ENCODE measurements around the gene GRIFIN. TPM values are rescaled to one million over a fixed set of nuclear protein-coding genes. Genes with fewer than 3 reads are reported as not detected.

GRIFIN gene
- total RNA-seq, 1 donor from 2014 or later: not detected

GRCh38 chr7:2480070-2480408 lies 3.8 kb upstream of the GRIFIN start:
- Mint-ChIP-seq H3K9me3 (ENCODE audit: unreplicated experiment) (peaks cover 4% of the 10 kb centered on the region), H3K27ac (ENCODE audit: unreplicated experiment) (no peak overlapping the region), H3K27me3 (ENCODE audit: low read depth, unreplicated experiment) (peaks cover 11% of the 10 kb centered on the region), H3K4me1 (ENCODE audit: low read depth, unreplicated experiment) (peaks cover 1% of the 10 kb centered on the region), H3K36me3 (ENCODE audit: low read depth, unreplicated experiment) (peaks cover 4% of the 10 kb centered on the region), H3K4me3 (ENCODE audit: unreplicated experiment) (no peak overlapping the region)
- TF ChIP-seq EZH2 (IDR thresholded peaks at IDR 0.05; ENCODE audit: insufficient read depth, low read length) (no peak), CTCF (IDR thresholded peaks at IDR 0.05; ENCODE audit: insufficient read depth, low read depth, low read length) (no peak)
- Histone ChIP-seq H3K4me3 (ENCODE audit: insufficient read depth, low read depth, low read length) (no peak overlapping the region), H3K79me2 (ENCODE audit: insufficient read depth, low read length) (no peaks in the 10 kb centered on the region), H3K27me3 (ENCODE audit: insufficient read depth, low read length) (no peaks in the 10 kb centered on the region), H3K4me2 (ENCODE audit: low read length) (no peak overlapping the region), H2AFZ (ENCODE audit: low read depth, low read length) (no peak overlapping the region), H3K27ac (ENCODE audit: low read depth, low read length) (no peak overlapping the region), H3K36me3 (ENCODE audit: insufficient read depth, low read length) (no peaks in the 10 kb centered on the region), H3K4me1 (ENCODE audit: insufficient read depth, low read length) (peaks cover 18% of the 10 kb centered on the region), H4K20me1 (ENCODE audit: insufficient read depth, low read length) (no peaks in the 10 kb centered on the region), H3K9me3 (ENCODE audit: insufficient read depth, low read depth, low read length) (no peaks in the 10 kb centered on the region), H3K9ac (ENCODE audit: low read length) (no peak overlapping the region)
- FAIRE-seq (no peak), DNase-seq (ENCODE audit: low read depth) (no peak)

- Mint-ChIP-seq H3K4me1 (ENCODE audit: low read depth, unreplicated experiment) (peaks cover 1% of the 10 kb centered on the region), H3K36me3 (ENCODE audit: low read depth, unreplicated experiment) (peaks cover 4% of the 10 kb centered on the region), H3K27me3 (ENCODE audit: low read depth, unreplicated experiment) (peaks cover 11% of the 10 kb centered on the region), H3K27ac (ENCODE audit: unreplicated experiment) (no peak overlapping the region), H3K4me3 (ENCODE audit: unreplicated experiment) (no peak overlapping the region), H3K9me3 (ENCODE audit: unreplicated experiment) (peaks cover 4% of the 10 kb centered on the region)
- no peaks in the 10 kb centered on the region for H4K20me1 ChIP-seq (ENCODE audit: insufficient read depth, low read length)
- no peaks in the 10 kb centered on the region for H3K27me3 ChIP-seq (ENCODE audit: insufficient read depth, low read length)
- H2AFZ ChIP-seq (ENCODE audit: low read depth, low read length): no peak overlapping the region
- no peaks in the 10 kb centered on the region for H3K36me3 ChIP-seq (ENCODE audit: insufficient read depth, low read length)
- peaks cover 18% of the 10 kb centered on the region for H3K4me1 ChIP-seq (ENCODE audit: insufficient read depth, low read length)
- H3K4me2 ChIP-seq (ENCODE audit: low read length): no peak overlapping the region
- TF ChIP-seq EZH2 (IDR thresholded peaks at IDR 0.05; ENCODE audit: insufficient read depth, low read length) (no peak), CTCF (IDR thresholded peaks at IDR 0.05; ENCODE audit: insufficient read depth, low read depth, low read length) (no peak)
- DNase-seq (ENCODE audit: low read depth): no peak
- no peak overlapping the region for H3K9ac ChIP-seq (ENCODE audit: low read length)
- no peaks in the 10 kb centered on the region for H3K79me2 ChIP-seq (ENCODE audit: insufficient read depth, low read length)
- FAIRE-seq: no peak
- H3K27ac ChIP-seq (ENCODE audit: low read depth, low read length): no peak overlapping the region
- no peak overlapping the region for H3K4me3 ChIP-seq (ENCODE audit: insufficient read depth, low read depth, low read length)
- no peaks in the 10 kb centered on the region for H3K9me3 ChIP-seq (ENCODE audit: insufficient read depth, low read depth, low read length)
These were observed 3.3 kb upstream of the GRIFIN start for GRCh38 chr7:2479276-2480069.

- no peak for FAIRE-seq
These were observed 2.6 kb upstream of the GRIFIN start for GRCh38 chr7:2478800-2479199.

More at GRCh38 chr7:2478800-2479199, 2.6 kb upstream of the GRIFIN start:
- Histone ChIP-seq H3K4me2 (ENCODE audit: low read length) (no peak overlapping the region), H3K4me1 (ENCODE audit: insufficient read depth, low read length) (peaks cover 18% of the 10 kb centered on the region), H2AFZ (ENCODE audit: low read depth, low read length) (no peak overlapping the region), H3K79me2 (ENCODE audit: insufficient read depth, low read length) (no peaks in the 10 kb centered on the region), H3K27ac (ENCODE audit: low read depth, low read length) (no peak overlapping the region), H3K9ac (ENCODE audit: low read length) (no peak overlapping the region), H3K9me3 (ENCODE audit: insufficient read depth, low read depth, low read length) (no peaks in the 10 kb centered on the region), H3K27me3 (ENCODE audit: insufficient read depth, low read length) (no peaks in the 10 kb centered on the region), H4K20me1 (ENCODE audit: insufficient read depth, low read length) (no peaks in the 10 kb centered on the region), H3K4me3 (ENCODE audit: insufficient read depth, low read depth, low read length) (no peak overlapping the region), H3K36me3 (ENCODE audit: insufficient read depth, low read length) (no peaks in the 10 kb centered on the region)
- H3K27ac Mint-ChIP-seq (ENCODE audit: unreplicated experiment): no peak overlapping the region
- peaks cover 1% of the 10 kb centered on the region for H3K4me1 Mint-ChIP-seq (ENCODE audit: low read depth, unreplicated experiment)
- H3K27me3 Mint-ChIP-seq (ENCODE audit: low read depth, unreplicated experiment): peaks cover 11% of the 10 kb centered on the region
- no peak overlapping the region for H3K4me3 Mint-ChIP-seq (ENCODE audit: unreplicated experiment)
- no peak for DNase-seq (ENCODE audit: low read depth)
- peaks cover 4% of the 10 kb centered on the region for H3K36me3 Mint-ChIP-seq (ENCODE audit: low read depth, unreplicated experiment)
- peaks cover 4% of the 10 kb centered on the region for H3K9me3 Mint-ChIP-seq (ENCODE audit: unreplicated experiment)
- TF ChIP-seq CTCF (IDR thresholded peaks at IDR 0.05; ENCODE audit: insufficient read depth, low read depth, low read length) (no peak), EZH2 (IDR thresholded peaks at IDR 0.05; ENCODE audit: insufficient read depth, low read length) (no peak)

Measured in astrocyte (in vitro differentiated cells and primary cell).